Measurements from ENCODE around the gene BMX. TPM values are rescaled to one million over a fixed set of nuclear protein-coding genes. Genes with fewer than 3 reads are reported as not detected.

Gene BMX
- total RNA-seq, 2 donors from 2014 or later: not detected

DNA sequence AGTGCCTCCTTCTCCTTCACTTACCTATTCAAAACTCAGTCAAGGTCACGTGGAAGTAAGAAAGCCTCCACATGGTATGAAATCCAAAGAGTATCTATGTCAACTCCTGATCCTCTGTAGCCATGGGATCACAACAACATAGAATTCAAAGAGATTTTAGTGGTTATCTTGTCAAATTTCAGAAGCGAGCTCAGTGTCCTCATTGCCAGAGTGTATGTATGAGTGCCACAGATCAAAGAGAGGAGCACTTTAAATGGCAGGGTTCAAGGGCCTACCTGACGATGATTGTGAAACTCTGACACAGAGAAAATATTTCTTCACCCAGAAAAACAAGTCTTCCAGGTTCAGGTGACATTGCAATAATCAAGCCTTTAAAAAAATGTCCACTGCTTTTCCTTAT lies 101.3 kb downstream of the BMX start:
- 92% methylated on average over 2 of the region's 3 CpGs; no CpG with 5 or more reads in 1 of the 2 experiments for WGBS, 2 experiments (ENCODE audit: insufficient coverage in 1 of 2, insufficient read length in 1 of 2)
- Mint-ChIP-seq H3K9me3 (no peaks in the 10 kb centered on the region), H3K27me3 (ENCODE audit: insufficient read depth) (no peaks in the 10 kb centered on the region), H3K4me1 (peaks cover 34% of the 10 kb centered on the region), H3K4me3 (no peak overlapping the region), H3K36me3 (ENCODE audit: low read depth) (no peaks in the 10 kb centered on the region), H3K27ac (no peak overlapping the region)
- Histone ChIP-seq H3K27ac (ENCODE audit: low read depth, low read length) (no peak overlapping the region), H3K4me1 (ENCODE audit: control insufficient read depth, insufficient read depth, low read length) (peaks cover 6% of the 10 kb centered on the region), H3K9ac (ENCODE audit: extremely low read depth, low read length, poor library complexity, severe bottlenecking) (no peak overlapping the region), H3K4me3 (ENCODE audit: low read length) (no peak overlapping the region), H3K36me3 (ENCODE audit: control insufficient read depth, insufficient read depth, low read length) (no peaks in the 10 kb centered on the region), H3K9me3 (ENCODE audit: control insufficient read depth, low read length) (no peaks in the 10 kb centered on the region), H3K27me3 (ENCODE audit: control insufficient read depth, insufficient read depth, low read length, poor library complexity, severe bottlenecking) (no peaks in the 10 kb centered on the region)
- TF ChIP-seq, protein P1, sequence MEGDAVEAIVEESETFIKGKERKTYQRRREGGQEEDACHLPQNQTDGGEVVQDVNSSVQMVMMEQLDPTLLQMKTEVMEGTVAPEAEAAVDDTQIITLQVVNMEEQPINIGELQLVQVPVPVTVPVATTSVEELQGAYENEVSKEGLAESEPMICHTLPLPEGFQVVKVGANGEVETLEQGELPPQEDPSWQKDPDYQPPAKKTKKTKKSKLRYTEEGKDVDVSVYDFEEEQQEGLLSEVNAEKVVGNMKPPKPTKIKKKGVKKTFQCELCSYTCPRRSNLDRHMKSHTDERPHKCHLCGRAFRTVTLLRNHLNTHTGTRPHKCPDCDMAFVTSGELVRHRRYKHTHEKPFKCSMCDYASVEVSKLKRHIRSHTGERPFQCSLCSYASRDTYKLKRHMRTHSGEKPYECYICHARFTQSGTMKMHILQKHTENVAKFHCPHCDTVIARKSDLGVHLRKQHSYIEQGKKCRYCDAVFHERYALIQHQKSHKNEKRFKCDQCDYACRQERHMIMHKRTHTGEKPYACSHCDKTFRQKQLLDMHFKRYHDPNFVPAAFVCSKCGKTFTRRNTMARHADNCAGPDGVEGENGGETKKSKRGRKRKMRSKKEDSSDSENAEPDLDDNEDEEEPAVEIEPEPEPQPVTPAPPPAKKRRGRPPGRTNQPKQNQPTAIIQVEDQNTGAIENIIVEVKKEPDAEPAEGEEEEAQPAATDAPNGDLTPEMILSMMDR (conservative IDR thresholded peaks at IDR 0.05): no peak
- no peak for DNase-seq

DNA sequence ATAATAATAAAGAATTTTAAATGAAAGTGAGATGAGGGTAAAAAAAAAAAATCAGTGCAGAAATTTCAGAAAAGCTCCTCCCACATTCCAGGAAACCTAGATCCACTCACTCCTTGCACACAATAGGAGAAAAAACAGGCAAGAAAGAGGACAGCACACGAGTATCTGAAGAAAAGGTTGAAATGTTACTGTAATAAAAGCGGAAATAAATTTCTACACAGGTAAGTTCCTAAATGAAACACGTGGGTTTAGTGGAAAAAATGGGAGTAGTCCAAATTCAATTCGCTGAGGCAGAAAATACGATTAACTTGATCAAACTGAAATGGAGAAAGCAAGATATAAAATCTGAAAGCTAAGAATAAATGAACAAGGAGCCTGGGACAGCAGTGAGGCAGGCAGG lies 102.2 kb downstream of the BMX start:
- Mint-ChIP-seq H3K4me3 (no peak overlapping the region), H3K4me1 (peaks cover 32% of the 10 kb centered on the region), H3K36me3 (ENCODE audit: low read depth) (no peaks in the 10 kb centered on the region), H3K27me3 (ENCODE audit: insufficient read depth) (no peaks in the 10 kb centered on the region), H3K9me3 (no peaks in the 10 kb centered on the region), H3K27ac (no peak overlapping the region)
- H3K9ac ChIP-seq (ENCODE audit: extremely low read depth, low read length, poor library complexity, severe bottlenecking): no peak overlapping the region
- WGBS, 2 experiments (ENCODE audit: insufficient coverage in 1 of 2, insufficient read length in 1 of 2): 90 to 100% methylated on average over 3 to 5 of the region's 5 CpGs
- H3K36me3 ChIP-seq (ENCODE audit: control insufficient read depth, insufficient read depth, low read length): no peaks in the 10 kb centered on the region
- no peak overlapping the region for H3K27ac ChIP-seq (ENCODE audit: low read depth, low read length)
- TF ChIP-seq, protein P1 (conservative IDR thresholded peaks at IDR 0.05): no peak
- H3K4me3 ChIP-seq (ENCODE audit: low read length): no peak overlapping the region
- H3K27me3 ChIP-seq (ENCODE audit: control insufficient read depth, insufficient read depth, low read length, poor library complexity, severe bottlenecking): no peaks in the 10 kb centered on the region
- DNase-seq: no peak
- H3K9me3 ChIP-seq (ENCODE audit: control insufficient read depth, low read length): no peaks in the 10 kb centered on the region
- H3K4me1 ChIP-seq (ENCODE audit: control insufficient read depth, insufficient read depth, low read length): peaks cover 6% of the 10 kb centered on the region

DNA sequence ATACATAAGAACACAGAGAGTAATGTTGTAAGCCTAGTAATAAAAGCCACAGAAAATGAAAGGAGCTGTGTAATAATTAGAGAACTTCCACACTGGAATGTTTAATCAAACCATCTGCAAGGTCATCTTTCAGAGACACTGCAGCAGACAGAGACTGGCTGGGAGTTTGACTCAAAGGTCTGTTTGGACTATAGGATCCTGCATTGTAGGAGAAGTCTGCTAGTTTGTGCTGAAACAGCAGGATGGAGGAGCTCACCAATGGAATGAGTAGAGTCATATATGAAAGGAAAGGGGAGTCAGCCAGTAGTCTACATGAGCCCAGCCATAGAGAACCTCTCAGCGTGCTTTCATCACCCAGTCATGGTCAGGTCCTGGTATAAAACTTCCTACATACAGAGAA lies 104.6 kb downstream of the BMX start:
- 100% methylated on average over 1 of the region's 1 CpG; no CpG with 5 or more reads in 1 of the 2 experiments for WGBS, 2 experiments (ENCODE audit: insufficient coverage in 1 of 2, insufficient read length in 1 of 2)
- DNase-seq: no peak
- no peak overlapping the region for H3K27ac ChIP-seq (ENCODE audit: low read depth, low read length)
- Mint-ChIP-seq H3K27me3 (ENCODE audit: insufficient read depth) (no peaks in the 10 kb centered on the region), H3K4me3 (no peak overlapping the region), H3K27ac (no peak overlapping the region), H3K9me3 (no peaks in the 10 kb centered on the region), H3K36me3 (ENCODE audit: low read depth) (no peaks in the 10 kb centered on the region), H3K4me1 (peaks cover 27% of the 10 kb centered on the region)
- no peaks in the 10 kb centered on the region for H3K27me3 ChIP-seq (ENCODE audit: control insufficient read depth, insufficient read depth, low read length, poor library complexity, severe bottlenecking)
- H3K9ac ChIP-seq (ENCODE audit: extremely low read depth, low read length, poor library complexity, severe bottlenecking): no peak overlapping the region
- TF ChIP-seq, protein P1 (conservative IDR thresholded peaks at IDR 0.05): no peak
- H3K9me3 ChIP-seq (ENCODE audit: control insufficient read depth, low read length): no peaks in the 10 kb centered on the region
- no peak overlapping the region for H3K4me3 ChIP-seq (ENCODE audit: low read length)
- H3K4me1 ChIP-seq (ENCODE audit: control insufficient read depth, insufficient read depth, low read length): no peaks in the 10 kb centered on the region
- H3K36me3 ChIP-seq (ENCODE audit: control insufficient read depth, insufficient read depth, low read length): no peaks in the 10 kb centered on the region

Other genes with a start within 250 kb of the BMX start
- gene ASB9, start 230.7 kb upstream of the BMX start, total RNA-seq: under 1 TPM; 0.20 to 0.46 TPM
- gene ASB11, start 185.2 kb upstream of the BMX start, total RNA-seq: not detected
- gene PIGA, start 165.3 kb upstream of the BMX start, total RNA-seq: 10 to 100 TPM; 12.6 to 21.6 TPM
- gene VEGFD, start 116.4 kb upstream of the BMX start, total RNA-seq: under 1 TPM; 0.27 to 0.42 TPM
- 10 to 100 TPM; 21.0 to 34.2 TPM for gene PIR, start 7.5 kb upstream of the BMX start, total RNA-seq
- gene ACE2, start 100.2 kb downstream of the BMX start, total RNA-seq: 1 to 10 TPM in 1 of 2 donors, under 1 TPM in 1; 0.33 to 2.7 TPM
- gene CLTRN, start 164.0 kb downstream of the BMX start, total RNA-seq: 1 to 10 TPM; 1.8 to 8.5 TPM
- gene CA5B, start 237.5 kb downstream of the BMX start, total RNA-seq: 10 to 100 TPM; 14.0 to 31.7 TPM